Measurements from ENCODE around the gene PUM1.
A peak's percentile ranks its signal among the peaks of the same experiment; 100 is the strongest.
"Not testable (repeated sequence)": the region's sequence is repeated elsewhere in the genome, so short reads cannot be mapped to it uniquely, and the experiment has no call there.

Gene PUM1

DNA sequence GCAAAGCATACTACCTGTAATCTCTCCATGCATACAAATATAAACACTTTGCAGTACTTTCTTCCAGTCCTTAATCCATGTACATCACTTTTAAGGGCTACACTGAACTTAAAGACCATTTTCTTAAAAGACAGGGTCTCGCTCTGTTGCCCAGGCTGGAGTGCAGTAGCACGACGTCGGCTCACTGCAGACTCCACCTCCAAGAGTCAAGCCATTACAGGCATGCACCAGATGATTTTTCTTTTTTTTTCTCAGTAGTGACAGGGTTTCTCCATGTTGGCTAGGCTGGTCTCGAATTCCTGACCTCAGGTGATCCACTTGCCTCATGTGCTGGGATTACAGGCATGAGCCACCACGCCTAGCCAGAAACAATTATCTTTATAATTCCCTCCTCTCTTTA, 22.9 kb downstream of the PUM1 start:
- H3K36me3 ChIP-seq (ENCODE audit: control insufficient read depth, insufficient read depth, low read length): peaks cover 45% of the 10 kb centered on the region
- peaks cover 7% of the 10 kb centered on the region; the same call in 1 of the 2 replicates for H3K4me1 ChIP-seq (ENCODE audit: control insufficient read depth, insufficient read depth, low read length)
- no peaks in the 10 kb centered on the region for H3K9me3 ChIP-seq (ENCODE audit: control insufficient read depth, insufficient read depth, low read depth, low read length)
- H3K27me3 ChIP-seq (ENCODE audit: control insufficient read depth, insufficient read depth, low read length): no peaks in the 10 kb centered on the region
- no peak overlapping the region for H3K27ac ChIP-seq (ENCODE audit: low read depth, low read length)
- no peak overlapping the region for H3K9ac ChIP-seq (ENCODE audit: low read length)
- no peak overlapping the region for H3K4me3 ChIP-seq (ENCODE audit: low read depth, low read length)

DNA sequence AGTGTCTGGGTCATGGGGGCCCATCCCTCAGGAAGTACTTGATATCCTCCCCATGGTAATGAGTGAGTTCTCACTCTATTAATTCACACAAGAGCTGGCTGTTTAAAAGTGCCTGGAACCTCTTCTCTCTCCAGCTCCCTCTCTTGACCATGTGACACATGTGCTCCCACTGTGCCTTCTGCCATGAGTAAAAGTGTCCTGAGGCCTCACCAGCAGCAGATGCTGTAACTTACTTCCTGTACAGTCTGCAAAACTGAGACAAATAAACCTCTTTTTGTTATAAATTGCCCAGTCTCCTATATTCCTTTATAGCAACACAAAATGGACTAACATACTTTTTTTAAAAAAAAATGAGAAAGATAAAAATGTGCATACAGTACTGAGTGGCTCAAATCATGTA, 24.0 kb downstream of the PUM1 start:
- Histone ChIP-seq H3K9me3 (ENCODE audit: control insufficient read depth, insufficient read depth, low read depth, low read length) (no peaks in the 10 kb centered on the region), H3K4me1 (ENCODE audit: control insufficient read depth, insufficient read depth, low read length) (peaks cover 7% of the 10 kb centered on the region; the same call in 1 of the 2 replicates), H3K9ac (ENCODE audit: low read length) (no peak overlapping the region), H3K36me3 (ENCODE audit: control insufficient read depth, insufficient read depth, low read length) (peaks cover 42% of the 10 kb centered on the region), H3K4me3 (ENCODE audit: low read depth, low read length) (no peak overlapping the region), H3K27ac (ENCODE audit: low read depth, low read length) (no peak overlapping the region), H3K27me3 (ENCODE audit: control insufficient read depth, insufficient read depth, low read length) (no peaks in the 10 kb centered on the region)

DNA sequence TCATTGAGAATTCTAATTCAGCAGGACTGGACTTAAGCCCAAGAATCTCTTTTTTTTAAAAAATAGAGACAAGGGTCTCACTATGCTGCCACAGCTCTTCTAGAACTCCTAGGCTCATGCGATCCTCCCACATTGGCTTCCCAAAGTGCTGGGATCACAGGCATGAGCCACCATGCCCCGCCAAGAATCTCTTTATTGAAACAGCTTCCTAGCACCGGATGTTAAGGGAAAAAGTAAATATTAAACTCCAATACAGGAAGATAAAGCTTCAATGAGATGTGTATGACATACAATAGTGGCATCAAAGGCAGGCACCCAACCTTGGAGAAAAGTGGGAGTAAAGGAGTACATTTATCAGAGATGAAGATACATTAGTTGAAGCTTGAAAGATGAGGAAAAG, 25.5 kb downstream of the PUM1 start:
- no peaks in the 10 kb centered on the region for H3K27me3 ChIP-seq (ENCODE audit: control insufficient read depth, insufficient read depth, low read length)
- no peak overlapping the region for H3K27ac ChIP-seq (ENCODE audit: low read depth, low read length)
- H3K4me1 ChIP-seq (ENCODE audit: control insufficient read depth, insufficient read depth, low read length): peaks cover 7% of the 10 kb centered on the region; the same call in 1 of the 2 replicates
- H3K9ac ChIP-seq (ENCODE audit: low read length): no peak overlapping the region
- no peak overlapping the region for H3K4me3 ChIP-seq (ENCODE audit: low read depth, low read length)
- H3K9me3 ChIP-seq (ENCODE audit: control insufficient read depth, insufficient read depth, low read depth, low read length): no peaks in the 10 kb centered on the region
- peaks cover 45% of the 10 kb centered on the region for H3K36me3 ChIP-seq (ENCODE audit: control insufficient read depth, insufficient read depth, low read length)

GRCh38 chr1:31038935-31039334, 26.6 kb downstream of the PUM1 start:
- Histone ChIP-seq H3K4me1 (ENCODE audit: control insufficient read depth, insufficient read depth, low read length) (peaks cover 18% of the 10 kb centered on the region), H3K36me3 (ENCODE audit: control insufficient read depth, insufficient read depth, low read length) (peaks cover 39% of the 10 kb centered on the region)
- H3K9me3 ChIP-seq (ENCODE audit: control insufficient read depth, insufficient read depth, low read depth, low read length); H3K4me3 ChIP-seq (ENCODE audit: low read depth, low read length); H3K27ac ChIP-seq (ENCODE audit: low read depth, low read length); H3K9ac ChIP-seq (ENCODE audit: low read length); H3K27me3 ChIP-seq (ENCODE audit: control insufficient read depth, insufficient read depth, low read length): not testable (repeated sequence)

DNA sequence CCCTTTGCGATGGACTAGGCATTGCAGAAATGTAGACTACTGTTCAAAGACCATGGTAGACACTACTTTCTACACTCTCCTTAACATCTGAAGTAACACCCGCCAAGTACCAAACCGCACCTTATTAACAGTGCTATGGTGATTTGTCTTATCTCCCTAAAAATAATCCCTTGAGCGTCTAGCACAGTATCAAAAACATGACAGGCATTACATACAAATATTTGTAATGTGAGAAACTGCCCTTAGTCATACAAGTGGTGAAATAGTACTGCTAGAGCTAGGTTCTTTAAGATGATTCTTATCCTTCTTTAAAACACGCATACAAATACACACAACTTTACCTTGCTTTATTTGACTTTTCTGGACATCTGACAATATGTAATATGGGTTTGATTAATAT, 27.2 kb downstream of the PUM1 start:
- no peak overlapping the region for H3K9ac ChIP-seq (ENCODE audit: low read length)
- no peaks in the 10 kb centered on the region for H3K27me3 ChIP-seq (ENCODE audit: control insufficient read depth, insufficient read depth, low read length)
- H3K4me3 ChIP-seq (ENCODE audit: low read depth, low read length): no peak overlapping the region
- peaks cover 24% of the 10 kb centered on the region for H3K4me1 ChIP-seq (ENCODE audit: control insufficient read depth, insufficient read depth, low read length)
- no peaks in the 10 kb centered on the region for H3K9me3 ChIP-seq (ENCODE audit: control insufficient read depth, insufficient read depth, low read depth, low read length)
- no peak overlapping the region for H3K27ac ChIP-seq (ENCODE audit: low read depth, low read length)
- peaks cover 34% of the 10 kb centered on the region for H3K36me3 ChIP-seq (ENCODE audit: control insufficient read depth, insufficient read depth, low read length)

DNA sequence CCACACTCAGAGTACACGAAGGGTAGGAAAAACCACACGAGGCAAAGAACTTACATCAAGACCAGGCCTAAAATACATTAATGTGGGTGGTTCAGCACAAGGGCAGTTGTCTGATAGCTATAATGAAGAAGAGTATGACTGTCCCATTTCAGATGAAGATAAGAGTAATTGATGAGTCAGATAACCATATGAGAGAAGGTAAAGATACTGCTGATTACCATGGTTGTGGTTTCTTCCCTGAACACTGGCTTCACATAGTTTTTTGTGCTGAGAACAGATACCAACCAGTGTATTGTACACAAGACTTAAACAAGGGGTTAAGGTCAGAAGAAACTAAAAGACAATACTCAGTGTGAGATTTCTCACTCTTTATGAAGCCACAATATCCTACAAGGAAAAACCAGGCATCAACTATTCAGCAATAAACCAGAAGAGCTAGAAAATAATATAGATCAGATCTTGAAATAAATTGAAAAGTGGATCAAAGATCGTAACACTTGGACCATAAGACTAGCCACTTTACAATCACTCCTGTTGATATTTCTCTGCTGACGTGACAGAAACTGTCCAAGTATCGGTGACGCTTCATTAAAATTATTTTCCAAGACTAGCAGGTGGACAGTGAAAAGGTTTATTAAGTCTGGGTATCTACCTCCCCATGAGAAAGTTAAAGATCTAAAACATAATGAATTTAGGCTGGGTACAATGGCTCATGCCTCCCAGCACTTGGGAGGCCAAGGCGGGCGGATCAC, 28.6 kb downstream of the PUM1 start:
- Histone ChIP-seq H3K4me3 (ENCODE audit: low read depth, low read length) (no peak overlapping the region), H3K27ac (ENCODE audit: low read depth, low read length) (no peak overlapping the region), H3K9ac (ENCODE audit: low read length) (no peak overlapping the region), H3K4me1 (ENCODE audit: control insufficient read depth, insufficient read depth, low read length) (peaks cover 31% of the 10 kb centered on the region), H3K36me3 (ENCODE audit: control insufficient read depth, insufficient read depth, low read length) (peaks cover 28% of the 10 kb centered on the region), H3K27me3 (ENCODE audit: control insufficient read depth, insufficient read depth, low read length) (no peaks in the 10 kb centered on the region), H3K9me3 (ENCODE audit: control insufficient read depth, insufficient read depth, low read depth, low read length) (no peaks in the 10 kb centered on the region)

DNA sequence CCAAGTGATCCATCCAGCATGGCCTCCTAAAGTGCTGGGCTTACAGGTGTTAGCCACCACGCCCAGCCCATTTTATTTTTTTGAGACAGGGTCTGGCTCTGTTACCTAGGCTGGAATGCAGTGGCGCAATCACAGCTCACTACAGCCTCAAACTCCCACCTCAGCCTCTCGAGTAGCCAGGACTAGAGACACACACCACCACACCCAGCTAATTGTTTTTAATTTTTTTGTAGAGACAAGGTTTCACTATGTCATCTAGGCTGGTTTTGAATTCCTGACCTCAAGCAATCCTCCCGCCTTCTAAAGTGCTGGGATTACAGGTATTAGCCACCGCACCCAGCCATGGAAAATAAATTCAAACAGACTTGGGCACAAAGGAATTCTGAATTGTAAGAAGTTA, 31.9 kb downstream of the PUM1 start:
- Histone ChIP-seq H3K4me3 (ENCODE audit: low read depth, low read length) (no peak overlapping the region), H3K9ac (ENCODE audit: low read length) (no peak overlapping the region), H3K27me3 (ENCODE audit: control insufficient read depth, insufficient read depth, low read length) (no peaks in the 10 kb centered on the region), H3K9me3 (ENCODE audit: control insufficient read depth, insufficient read depth, low read depth, low read length) (no peaks in the 10 kb centered on the region), H3K27ac (ENCODE audit: low read depth, low read length) (0 out of 2 replicates have a peak overlapping the region, but pooled peaks have one; percentile 19), H3K4me1 (ENCODE audit: control insufficient read depth, insufficient read depth, low read length) (peaks cover 50% of the 10 kb centered on the region), H3K36me3 (ENCODE audit: control insufficient read depth, insufficient read depth, low read length) (peaks cover 22% of the 10 kb centered on the region)

- Histone ChIP-seq H3K27ac (ENCODE audit: low read depth, low read length) (no peak overlapping the region), H3K27me3 (ENCODE audit: control insufficient read depth, insufficient read depth, low read length) (no peaks in the 10 kb centered on the region), H3K9me3 (ENCODE audit: control insufficient read depth, insufficient read depth, low read depth, low read length) (no peaks in the 10 kb centered on the region), H3K4me3 (ENCODE audit: low read depth, low read length) (no peak overlapping the region), H3K4me1 (ENCODE audit: control insufficient read depth, insufficient read depth, low read length) (peaks cover 56% of the 10 kb centered on the region), H3K36me3 (ENCODE audit: control insufficient read depth, insufficient read depth, low read length) (peaks cover 29% of the 10 kb centered on the region), H3K9ac (ENCODE audit: low read length) (no peak overlapping the region)
These were observed 33.3 kb downstream of the PUM1 start for GRCh38 chr1:31032266-31032665.

DNA sequence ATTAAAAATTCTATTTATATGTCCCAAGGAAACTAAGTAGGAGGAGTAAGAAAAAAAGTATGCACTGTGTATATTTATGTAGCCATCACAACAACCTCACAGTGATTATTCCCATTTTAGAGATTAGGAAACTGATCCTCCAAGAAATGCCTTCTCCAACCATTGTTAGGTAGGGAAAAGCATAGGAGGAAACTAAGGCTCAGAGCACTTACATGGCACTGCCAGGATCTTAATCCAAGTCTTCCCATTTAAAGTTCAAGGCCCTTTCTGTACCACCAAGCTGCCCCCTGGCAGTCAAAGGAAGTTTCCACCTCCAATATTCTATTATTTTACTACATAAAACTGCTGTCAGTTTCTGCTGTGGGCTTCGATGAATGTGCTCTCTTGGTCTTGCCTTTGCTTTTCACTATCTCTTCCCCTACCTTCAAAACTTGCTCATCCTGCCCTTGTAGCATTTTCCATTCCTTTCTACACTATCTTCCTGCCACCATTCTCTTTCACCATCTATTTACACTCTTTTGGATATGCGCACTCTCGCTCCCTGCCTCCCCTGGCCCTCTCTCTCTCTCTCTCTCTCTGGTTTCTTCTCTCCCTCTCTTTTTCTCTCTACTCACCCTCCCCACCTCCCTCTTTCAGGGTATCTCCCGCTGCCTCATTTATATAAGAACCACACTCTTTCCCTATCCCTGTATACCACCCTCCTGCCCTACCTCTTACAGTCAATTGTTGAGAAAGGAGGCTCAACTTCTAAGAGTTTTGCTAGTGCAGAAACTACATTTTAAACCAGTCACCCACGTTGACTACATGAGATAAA, 34.0 kb downstream of the PUM1 start:
- Histone ChIP-seq H3K9ac (ENCODE audit: low read length) (no peak overlapping the region), H3K4me1 (ENCODE audit: control insufficient read depth, insufficient read depth, low read length) (peaks cover 59% of the 10 kb centered on the region), H3K27ac (ENCODE audit: low read depth, low read length) (no peak overlapping the region)

DNA sequence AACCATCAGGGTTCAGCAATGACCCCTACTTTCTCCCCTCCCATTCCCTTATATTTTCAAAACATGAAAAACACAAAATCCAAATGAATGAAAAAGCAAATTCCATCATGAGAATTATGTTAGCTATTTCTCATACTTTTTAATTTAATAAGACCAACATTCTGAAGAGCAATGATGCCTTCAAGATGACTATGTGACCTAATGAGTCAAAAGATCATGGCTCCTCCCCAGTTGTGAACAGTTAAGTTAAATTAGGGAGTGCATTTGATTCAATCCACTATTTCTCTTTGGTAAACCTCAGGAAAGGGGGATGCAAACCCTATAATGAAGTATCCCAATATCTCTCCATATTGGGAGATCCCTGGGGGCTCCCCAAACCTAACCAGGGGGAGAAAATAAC, 36.5 kb downstream of the PUM1 start:
- H3K36me3 ChIP-seq (ENCODE audit: control insufficient read depth, insufficient read depth, low read length): peaks cover 24% of the 10 kb centered on the region
- H3K9ac ChIP-seq (ENCODE audit: low read length): no peak overlapping the region
- H3K27ac ChIP-seq (ENCODE audit: low read depth, low read length): no peak overlapping the region
- no peaks in the 10 kb centered on the region for H3K9me3 ChIP-seq (ENCODE audit: control insufficient read depth, insufficient read depth, low read depth, low read length)
- peaks cover 62% of the 10 kb centered on the region for H3K4me1 ChIP-seq (ENCODE audit: control insufficient read depth, insufficient read depth, low read length)
- no peaks in the 10 kb centered on the region for H3K27me3 ChIP-seq (ENCODE audit: control insufficient read depth, insufficient read depth, low read length)
- H3K4me3 ChIP-seq (ENCODE audit: low read depth, low read length): no peak overlapping the region

More for the DNA sequence above, 34.0 kb downstream of the PUM1 start:
- Histone ChIP-seq H3K9me3 (ENCODE audit: control insufficient read depth, insufficient read depth, low read depth, low read length) (no peaks in the 10 kb centered on the region), H3K27me3 (ENCODE audit: control insufficient read depth, insufficient read depth, low read length) (no peaks in the 10 kb centered on the region), H3K36me3 (ENCODE audit: control insufficient read depth, insufficient read depth, low read length) (peaks cover 25% of the 10 kb centered on the region), H3K4me3 (ENCODE audit: low read depth, low read length) (no peak overlapping the region)
